WTC11 (cell line): ENCODE results near the gene COMMD6. TPM values are rescaled to one million over a fixed set of nuclear protein-coding genes. Genes with fewer than 3 reads are reported as not detected.

Experiments used
- ATAC-seq: fragments of 200-7000 bp; cut with Tn5 transposase; 2 replicates; pipeline ENCODE4 v1.10.0; 2021; ENCODE audit warnings: mild to moderate bottlenecking, moderate library complexity
- CTCF ChIA-PET: fragments of 300-600 bp; sonication (Branson Sonifier 250); formaldehyde crosslinking; loops from one replicate; lab custom pipeline; 2021; ENCODE audit warnings: antibody characterized with exemption; lab: Charles Lee
- POLR2A ChIA-PET: fragments of 350-600 bp; sonication (Branson Sonifier 250); formaldehyde crosslinking; loops from one replicate; lab custom pipeline; 2021; ENCODE audit warnings: antibody characterized with exemption; lab: Charles Lee
- DNase-seq: peaks from one replicate; pipeline ENCODE4 v3.0.0; 2021; ENCODE audit warnings: low spot score
- H3K27ac Mint-ChIP-seq: 2 replicates; pipeline ENCODE4 v1.8.0; 2021; ENCODE audit warnings: mixed read lengths
- H3K27me3 Mint-ChIP-seq: 2 replicates; pipeline ENCODE4 v1.8.0; 2021; ENCODE audit warnings: low read depth, mild to moderate bottlenecking, moderate library complexity, mixed read lengths
- H3K36me3 Mint-ChIP-seq: 2 replicates; pipeline ENCODE4 v1.8.0; 2021; ENCODE audit warnings: mixed read lengths
- H3K4me1 Mint-ChIP-seq: 2 replicates; pipeline ENCODE4 v1.8.0; 2022; ENCODE audit warnings: mixed read lengths
- H3K4me3 Mint-ChIP-seq: 2 replicates; pipeline ENCODE4 v1.8.0; 2021; ENCODE audit warnings: mild to moderate bottlenecking, moderate library complexity, mixed read lengths
- H3K9me3 Mint-ChIP-seq: 2 replicates; pipeline ENCODE4 v1.8.0; 2021; ENCODE audit warnings: mixed read lengths
- CREB1 ChIP-seq: sonication (generic); formaldehyde crosslinking; IDR thresholded peaks from 2 replicates; pipeline ENCODE4 v1.8.0; 2023; ENCODE audit warnings: mild to moderate bottlenecking, missing genetic modification reagents
- FOXK1 ChIP-seq: sonication (generic); formaldehyde crosslinking; IDR thresholded peaks from 2 replicates; pipeline ENCODE4 v1.8.0; 2022; ENCODE audit warnings: mild to moderate bottlenecking, moderate library complexity, missing genetic modification reagents
- RORB ChIP-seq: fragments of 250-450 bp; sonication (Bioruptor Pico); IDR thresholded peaks from 2 replicates; pipeline ENCODE4 v1.9.0; 2021; ENCODE audit warnings: mild to moderate bottlenecking
- SP1 ChIP-seq: sonication (generic); formaldehyde crosslinking; conservative IDR thresholded peaks from 2 replicates; pipeline ENCODE4 v1.8.1; 2022; ENCODE audit warnings: missing genetic modification reagents
- ZNF263 ChIP-seq: sonication (generic); formaldehyde crosslinking; IDR thresholded peaks from 2 replicates; pipeline ENCODE4 v1.8.1; 2022; ENCODE audit warnings: low read depth, mild to moderate bottlenecking, moderate library complexity, missing genetic modification reagents
- total RNA-seq: library from RNA; stranded (reverse); gene quantifications from 3 replicates; pipeline ENCODE4 v1.2.3, GENCODE V29; 2021
- TF ChIP-seq, protein P1 (sequence below): sonication (generic); formaldehyde crosslinking; IDR thresholded peaks from 2 replicates; pipeline ENCODE4 v1.8.1; 2023; ENCODE audit warnings: mild to moderate bottlenecking, missing genetic modification reagents, moderate library complexity
- TF ChIP-seq, protein P2 (sequence below): sonication (generic); formaldehyde crosslinking; IDR thresholded peaks from 2 replicates; pipeline ENCODE4 v1.8.1; 2022; ENCODE audit warnings: mild to moderate bottlenecking, moderate library complexity, missing genetic modification reagents
- TF ChIP-seq, protein P3 (sequence below): fragments of 250-450 bp; sonication (Bioruptor Pico); IDR thresholded peaks from 2 replicates; pipeline ENCODE4 v1.9.0; 2021; ENCODE audit warnings: mild to moderate bottlenecking
- TF ChIP-seq, protein P4 (sequence below): fragments of 250-450 bp; sonication (Bioruptor Pico); IDR thresholded peaks from 2 replicates; pipeline ENCODE4 v1.9.0; 2021; ENCODE audit warnings: mild to moderate bottlenecking
- TF ChIP-seq, protein P5 (sequence below): sonication (generic); formaldehyde crosslinking; IDR thresholded peaks from 2 replicates; pipeline ENCODE4 v1.8.1; 2023; ENCODE audit warnings: mild to moderate bottlenecking, moderate library complexity, missing genetic modification reagents
- TF ChIP-seq, protein P6 (sequence below): sonication (generic); formaldehyde crosslinking; IDR thresholded peaks from 2 replicates; pipeline ENCODE4 v1.8.0; 2022; ENCODE audit warnings: mild to moderate bottlenecking, missing genetic modification reagents
- TF ChIP-seq, protein P7 (sequence below): sonication (generic); formaldehyde crosslinking; IDR thresholded peaks from 2 replicates; pipeline ENCODE4 v1.8.0; 2023; ENCODE audit warnings: missing genetic modification reagents, mild to moderate bottlenecking, borderline replicate concordance
- TF ChIP-seq, protein P8 (sequence below): fragments of 250-450 bp; sonication (Bioruptor Pico); IDR thresholded peaks from 2 replicates; pipeline ENCODE4 v1.8.0; 2021; ENCODE audit warnings: mild to moderate bottlenecking
- TF ChIP-seq, protein P9 (sequence below): sonication (generic); formaldehyde crosslinking; IDR thresholded peaks from 2 replicates; pipeline ENCODE4 v1.8.1; 2022; ENCODE audit warnings: low read depth, mild to moderate bottlenecking, moderate library complexity, missing genetic modification reagents, borderline replicate concordance
- TF ChIP-seq, protein P10 (sequence below): sonication (generic); formaldehyde crosslinking; IDR thresholded peaks from 2 replicates; pipeline ENCODE4 v1.8.0; 2023; ENCODE audit warnings: missing genetic modification reagents
- TF ChIP-seq, protein P11 (sequence below): sonication (generic); formaldehyde crosslinking; IDR thresholded peaks from 2 replicates; pipeline ENCODE4 v1.8.1; 2023; ENCODE audit warnings: mild to moderate bottlenecking, missing genetic modification reagents

The COMMD6 gene
- total RNA-seq, 1 experiment from 2014 or later = 94.6 TPM

DNA sequence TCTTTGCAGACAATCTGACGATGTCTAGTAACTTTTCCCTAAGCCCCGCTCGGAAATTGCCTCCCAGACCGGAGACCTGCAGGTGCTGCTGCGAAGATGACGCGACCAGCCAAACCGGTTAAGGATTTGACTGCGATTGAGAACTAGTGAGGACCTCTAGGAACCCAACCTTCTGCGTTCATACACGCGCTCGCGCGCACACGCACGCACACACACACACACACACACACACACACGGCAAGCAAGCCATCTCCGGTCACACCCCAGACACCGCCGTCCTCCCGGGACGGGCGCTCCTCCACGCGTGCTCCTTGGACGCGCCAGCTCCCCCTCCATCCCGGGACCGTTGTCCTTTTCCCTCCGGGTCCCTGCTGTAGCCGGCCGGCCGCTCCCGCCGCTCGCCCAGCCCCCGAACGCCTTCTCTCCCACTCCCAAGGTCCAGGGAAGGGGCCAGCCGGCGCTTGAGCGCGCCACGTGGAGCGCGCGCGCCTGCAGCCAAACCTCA lies 56.9 kb downstream of the COMMD6 start:
- Mint-ChIP-seq H3K36me3 (no peaks in the 10 kb centered on the region), H3K4me1 (peaks cover 49% of the 10 kb centered on the region), H3K9me3 (no peaks in the 10 kb centered on the region), H3K4me3 (peak overlapping the region; percentile 87), H3K27ac (peak overlapping the region; percentile 54; the same call in 1 of the 2 replicates), H3K27me3 (no peaks in the 10 kb centered on the region)
- DNase-seq (peak; percentile 58), ATAC-seq (peak; percentile 3)
- POLR2A ChIA-PET = no interaction called here
- CTCF ChIA-PET = no interaction called here
- TF ChIP-seq, protein P1, sequence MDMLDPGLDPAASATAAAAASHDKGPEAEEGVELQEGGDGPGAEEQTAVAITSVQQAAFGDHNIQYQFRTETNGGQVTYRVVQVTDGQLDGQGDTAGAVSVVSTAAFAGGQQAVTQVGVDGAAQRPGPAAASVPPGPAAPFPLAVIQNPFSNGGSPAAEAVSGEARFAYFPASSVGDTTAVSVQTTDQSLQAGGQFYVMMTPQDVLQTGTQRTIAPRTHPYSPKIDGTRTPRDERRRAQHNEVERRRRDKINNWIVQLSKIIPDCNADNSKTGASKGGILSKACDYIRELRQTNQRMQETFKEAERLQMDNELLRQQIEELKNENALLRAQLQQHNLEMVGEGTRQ (CRISPR knock-in tag) = no peak
- TF ChIP-seq, protein P2, sequence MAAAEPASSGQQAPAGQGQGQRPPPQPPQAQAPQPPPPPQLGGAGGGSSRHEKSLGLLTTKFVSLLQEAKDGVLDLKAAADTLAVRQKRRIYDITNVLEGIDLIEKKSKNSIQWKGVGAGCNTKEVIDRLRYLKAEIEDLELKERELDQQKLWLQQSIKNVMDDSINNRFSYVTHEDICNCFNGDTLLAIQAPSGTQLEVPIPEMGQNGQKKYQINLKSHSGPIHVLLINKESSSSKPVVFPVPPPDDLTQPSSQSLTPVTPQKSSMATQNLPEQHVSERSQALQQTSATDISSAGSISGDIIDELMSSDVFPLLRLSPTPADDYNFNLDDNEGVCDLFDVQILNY = 0 out of 2 replicates have a peak, but pooled peaks have one; percentile 27
- TF ChIP-seq, protein P3, sequence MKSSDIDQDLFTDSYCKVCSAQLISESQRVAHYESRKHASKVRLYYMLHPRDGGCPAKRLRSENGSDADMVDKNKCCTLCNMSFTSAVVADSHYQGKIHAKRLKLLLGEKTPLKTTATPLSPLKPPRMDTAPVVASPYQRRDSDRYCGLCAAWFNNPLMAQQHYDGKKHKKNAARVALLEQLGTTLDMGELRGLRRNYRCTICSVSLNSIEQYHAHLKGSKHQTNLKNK (CRISPR knock-in tag) = no peak
- TF ChIP-seq, protein P4, sequence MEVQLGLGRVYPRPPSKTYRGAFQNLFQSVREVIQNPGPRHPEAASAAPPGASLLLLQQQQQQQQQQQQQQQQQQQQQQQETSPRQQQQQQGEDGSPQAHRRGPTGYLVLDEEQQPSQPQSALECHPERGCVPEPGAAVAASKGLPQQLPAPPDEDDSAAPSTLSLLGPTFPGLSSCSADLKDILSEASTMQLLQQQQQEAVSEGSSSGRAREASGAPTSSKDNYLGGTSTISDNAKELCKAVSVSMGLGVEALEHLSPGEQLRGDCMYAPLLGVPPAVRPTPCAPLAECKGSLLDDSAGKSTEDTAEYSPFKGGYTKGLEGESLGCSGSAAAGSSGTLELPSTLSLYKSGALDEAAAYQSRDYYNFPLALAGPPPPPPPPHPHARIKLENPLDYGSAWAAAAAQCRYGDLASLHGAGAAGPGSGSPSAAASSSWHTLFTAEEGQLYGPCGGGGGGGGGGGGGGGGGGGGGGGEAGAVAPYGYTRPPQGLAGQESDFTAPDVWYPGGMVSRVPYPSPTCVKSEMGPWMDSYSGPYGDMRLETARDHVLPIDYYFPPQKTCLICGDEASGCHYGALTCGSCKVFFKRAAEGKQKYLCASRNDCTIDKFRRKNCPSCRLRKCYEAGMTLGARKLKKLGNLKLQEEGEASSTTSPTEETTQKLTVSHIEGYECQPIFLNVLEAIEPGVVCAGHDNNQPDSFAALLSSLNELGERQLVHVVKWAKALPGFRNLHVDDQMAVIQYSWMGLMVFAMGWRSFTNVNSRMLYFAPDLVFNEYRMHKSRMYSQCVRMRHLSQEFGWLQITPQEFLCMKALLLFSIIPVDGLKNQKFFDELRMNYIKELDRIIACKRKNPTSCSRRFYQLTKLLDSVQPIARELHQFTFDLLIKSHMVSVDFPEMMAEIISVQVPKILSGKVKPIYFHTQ (CRISPR knock-in tag) = no peak
- TF ChIP-seq RORB (no peak), ZNF263 (0 out of 2 replicates have a peak, but pooled peaks have one; percentile 27), SP1 (peak; percentile 22; the same call in 1 of the 2 replicates), CREB1 (CRISPR knock-in tag) (0 out of 2 replicates have a peak, but pooled peaks have one; percentile 24), FOXK1 (CRISPR knock-in tag) (peak; percentile 56; the same call in 1 of the 2 replicates)
- TF ChIP-seq, protein P5, sequence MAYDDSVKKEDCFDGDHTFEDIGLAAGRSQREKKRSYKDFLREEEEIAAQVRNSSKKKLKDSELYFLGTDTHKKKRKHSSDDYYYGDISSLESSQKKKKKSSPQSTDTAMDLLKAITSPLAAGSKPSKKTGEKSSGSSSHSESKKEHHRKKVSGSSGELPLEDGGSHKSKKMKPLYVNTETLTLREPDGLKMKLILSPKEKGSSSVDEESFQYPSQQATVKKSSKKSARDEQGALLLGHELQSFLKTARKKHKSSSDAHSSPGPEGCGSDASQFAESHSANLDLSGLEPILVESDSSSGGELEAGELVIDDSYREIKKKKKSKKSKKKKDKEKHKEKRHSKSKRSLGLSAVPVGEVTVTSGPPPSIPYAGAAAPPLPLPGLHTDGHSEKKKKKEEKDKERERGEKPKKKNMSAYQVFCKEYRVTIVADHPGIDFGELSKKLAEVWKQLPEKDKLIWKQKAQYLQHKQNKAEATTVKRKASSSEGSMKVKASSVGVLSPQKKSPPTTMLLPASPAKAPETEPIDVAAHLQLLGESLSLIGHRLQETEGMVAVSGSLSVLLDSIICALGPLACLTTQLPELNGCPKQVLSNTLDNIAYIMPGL (CRISPR knock-in tag) = 0 out of 2 replicates have a peak, but pooled peaks have one; percentile 9
- TF ChIP-seq, protein P6, sequence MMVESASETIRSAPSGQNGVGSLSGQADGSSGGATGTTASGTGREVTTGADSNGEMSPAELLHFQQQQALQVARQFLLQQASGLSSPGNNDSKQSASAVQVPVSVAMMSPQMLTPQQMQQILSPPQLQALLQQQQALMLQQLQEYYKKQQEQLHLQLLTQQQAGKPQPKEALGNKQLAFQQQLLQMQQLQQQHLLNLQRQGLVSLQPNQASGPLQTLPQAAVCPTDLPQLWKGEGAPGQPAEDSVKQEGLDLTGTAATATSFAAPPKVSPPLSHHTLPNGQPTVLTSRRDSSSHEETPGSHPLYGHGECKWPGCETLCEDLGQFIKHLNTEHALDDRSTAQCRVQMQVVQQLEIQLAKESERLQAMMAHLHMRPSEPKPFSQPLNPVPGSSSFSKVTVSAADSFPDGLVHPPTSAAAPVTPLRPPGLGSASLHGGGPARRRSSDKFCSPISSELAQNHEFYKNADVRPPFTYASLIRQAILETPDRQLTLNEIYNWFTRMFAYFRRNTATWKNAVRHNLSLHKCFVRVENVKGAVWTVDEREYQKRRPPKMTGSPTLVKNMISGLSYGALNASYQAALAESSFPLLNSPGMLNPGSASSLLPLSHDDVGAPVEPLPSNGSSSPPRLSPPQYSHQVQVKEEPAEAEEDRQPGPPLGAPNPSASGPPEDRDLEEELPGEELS (CRISPR knock-in tag) = peak; percentile 27; the same call in 1 of the 2 replicates
- TF ChIP-seq, protein P7, sequence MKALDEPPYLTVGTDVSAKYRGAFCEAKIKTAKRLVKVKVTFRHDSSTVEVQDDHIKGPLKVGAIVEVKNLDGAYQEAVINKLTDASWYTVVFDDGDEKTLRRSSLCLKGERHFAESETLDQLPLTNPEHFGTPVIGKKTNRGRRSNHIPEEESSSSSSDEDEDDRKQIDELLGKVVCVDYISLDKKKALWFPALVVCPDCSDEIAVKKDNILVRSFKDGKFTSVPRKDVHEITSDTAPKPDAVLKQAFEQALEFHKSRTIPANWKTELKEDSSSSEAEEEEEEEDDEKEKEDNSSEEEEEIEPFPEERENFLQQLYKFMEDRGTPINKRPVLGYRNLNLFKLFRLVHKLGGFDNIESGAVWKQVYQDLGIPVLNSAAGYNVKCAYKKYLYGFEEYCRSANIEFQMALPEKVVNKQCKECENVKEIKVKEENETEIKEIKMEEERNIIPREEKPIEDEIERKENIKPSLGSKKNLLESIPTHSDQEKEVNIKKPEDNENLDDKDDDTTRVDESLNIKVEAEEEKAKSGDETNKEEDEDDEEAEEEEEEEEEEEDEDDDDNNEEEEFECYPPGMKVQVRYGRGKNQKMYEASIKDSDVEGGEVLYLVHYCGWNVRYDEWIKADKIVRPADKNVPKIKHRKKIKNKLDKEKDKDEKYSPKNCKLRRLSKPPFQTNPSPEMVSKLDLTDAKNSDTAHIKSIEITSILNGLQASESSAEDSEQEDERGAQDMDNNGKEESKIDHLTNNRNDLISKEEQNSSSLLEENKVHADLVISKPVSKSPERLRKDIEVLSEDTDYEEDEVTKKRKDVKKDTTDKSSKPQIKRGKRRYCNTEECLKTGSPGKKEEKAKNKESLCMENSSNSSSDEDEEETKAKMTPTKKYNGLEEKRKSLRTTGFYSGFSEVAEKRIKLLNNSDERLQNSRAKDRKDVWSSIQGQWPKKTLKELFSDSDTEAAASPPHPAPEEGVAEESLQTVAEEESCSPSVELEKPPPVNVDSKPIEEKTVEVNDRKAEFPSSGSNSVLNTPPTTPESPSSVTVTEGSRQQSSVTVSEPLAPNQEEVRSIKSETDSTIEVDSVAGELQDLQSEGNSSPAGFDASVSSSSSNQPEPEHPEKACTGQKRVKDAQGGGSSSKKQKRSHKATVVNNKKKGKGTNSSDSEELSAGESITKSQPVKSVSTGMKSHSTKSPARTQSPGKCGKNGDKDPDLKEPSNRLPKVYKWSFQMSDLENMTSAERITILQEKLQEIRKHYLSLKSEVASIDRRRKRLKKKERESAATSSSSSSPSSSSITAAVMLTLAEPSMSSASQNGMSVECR = peak; percentile 48; the same call in 1 of the 2 replicates
- TF ChIP-seq, protein P8, sequence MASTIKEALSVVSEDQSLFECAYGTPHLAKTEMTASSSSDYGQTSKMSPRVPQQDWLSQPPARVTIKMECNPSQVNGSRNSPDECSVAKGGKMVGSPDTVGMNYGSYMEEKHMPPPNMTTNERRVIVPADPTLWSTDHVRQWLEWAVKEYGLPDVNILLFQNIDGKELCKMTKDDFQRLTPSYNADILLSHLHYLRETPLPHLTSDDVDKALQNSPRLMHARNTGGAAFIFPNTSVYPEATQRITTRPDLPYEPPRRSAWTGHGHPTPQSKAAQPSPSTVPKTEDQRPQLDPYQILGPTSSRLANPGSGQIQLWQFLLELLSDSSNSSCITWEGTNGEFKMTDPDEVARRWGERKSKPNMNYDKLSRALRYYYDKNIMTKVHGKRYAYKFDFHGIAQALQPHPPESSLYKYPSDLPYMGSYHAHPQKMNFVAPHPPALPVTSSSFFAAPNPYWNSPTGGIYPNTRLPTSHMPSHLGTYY = no peak
- TF ChIP-seq, protein P9, sequence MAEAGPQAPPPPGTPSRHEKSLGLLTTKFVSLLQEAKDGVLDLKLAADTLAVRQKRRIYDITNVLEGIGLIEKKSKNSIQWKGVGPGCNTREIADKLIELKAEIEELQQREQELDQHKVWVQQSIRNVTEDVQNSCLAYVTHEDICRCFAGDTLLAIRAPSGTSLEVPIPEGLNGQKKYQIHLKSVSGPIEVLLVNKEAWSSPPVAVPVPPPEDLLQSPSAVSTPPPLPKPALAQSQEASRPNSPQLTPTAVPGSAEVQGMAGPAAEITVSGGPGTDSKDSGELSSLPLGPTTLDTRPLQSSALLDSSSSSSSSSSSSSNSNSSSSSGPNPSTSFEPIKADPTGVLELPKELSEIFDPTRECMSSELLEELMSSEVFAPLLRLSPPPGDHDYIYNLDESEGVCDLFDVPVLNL = no peak
- TF ChIP-seq, protein P10, sequence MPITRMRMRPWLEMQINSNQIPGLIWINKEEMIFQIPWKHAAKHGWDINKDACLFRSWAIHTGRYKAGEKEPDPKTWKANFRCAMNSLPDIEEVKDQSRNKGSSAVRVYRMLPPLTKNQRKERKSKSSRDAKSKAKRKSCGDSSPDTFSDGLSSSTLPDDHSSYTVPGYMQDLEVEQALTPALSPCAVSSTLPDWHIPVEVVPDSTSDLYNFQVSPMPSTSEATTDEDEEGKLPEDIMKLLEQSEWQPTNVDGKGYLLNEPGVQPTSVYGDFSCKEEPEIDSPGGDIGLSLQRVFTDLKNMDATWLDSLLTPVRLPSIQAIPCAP (CRISPR knock-in tag) = no peak
- TF ChIP-seq, protein P11, sequence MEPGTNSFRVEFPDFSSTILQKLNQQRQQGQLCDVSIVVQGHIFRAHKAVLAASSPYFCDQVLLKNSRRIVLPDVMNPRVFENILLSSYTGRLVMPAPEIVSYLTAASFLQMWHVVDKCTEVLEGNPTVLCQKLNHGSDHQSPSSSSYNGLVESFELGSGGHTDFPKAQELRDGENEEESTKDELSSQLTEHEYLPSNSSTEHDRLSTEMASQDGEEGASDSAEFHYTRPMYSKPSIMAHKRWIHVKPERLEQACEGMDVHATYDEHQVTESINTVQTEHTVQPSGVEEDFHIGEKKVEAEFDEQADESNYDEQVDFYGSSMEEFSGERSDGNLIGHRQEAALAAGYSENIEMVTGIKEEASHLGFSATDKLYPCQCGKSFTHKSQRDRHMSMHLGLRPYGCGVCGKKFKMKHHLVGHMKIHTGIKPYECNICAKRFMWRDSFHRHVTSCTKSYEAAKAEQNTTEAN (CRISPR knock-in tag) = peak; percentile 73
